HCT116 (cell line): ENCODE measurements around the gene DVL1. TPM values are rescaled to one million over a fixed set of nuclear protein-coding genes. Genes with fewer than 3 reads are reported as not detected.

ENCODE experiments used
- ATAC-seq: fragments of 200-7000 bp; cut with Tn5 transposase; 2 replicates; pipeline ENCODE4 v1.9.1; 2020; ENCODE audit warnings: mild to moderate bottlenecking, moderate library complexity
- BruUV-seq: library from RNA; stranded (reverse); fragments of 400-500 nt; replicated peaks from 2 replicates; lab custom pipeline; 2021; lab: Mats Ljungman, UMichigan
- CTCF ChIA-PET: fragments of 300-600 bp; sonication (Branson Sonifier 250); formaldehyde crosslinking; loops from one replicate; lab custom pipeline; 2021; ENCODE audit warnings: antibody characterized with exemption; lab: Charles Lee
- POLR2A ChIA-PET: fragments of 300-600, 350-600 bp; sonication (Branson Sonifier 250); formaldehyde crosslinking; loops from one replicate; lab custom pipeline; 2021; ENCODE audit warnings: antibody characterized with exemption; lab: Charles Lee
- RAD21 ChIA-PET, 2 experiments: fragments of 300-600 bp; sonication (Branson Sonifier 250); formaldehyde crosslinking; loops; one replicate each; lab custom pipeline; 2023; ENCODE audit warnings: low total read pairs in 2 of 2; ENCODE audit not compliant: uncharacterized antibody in 2 of 2, unreplicated experiment in 2 of 2, low non-redundant PET in 1 of 2; lab: Charles Lee
- DNase-seq: peaks from one replicate; pipeline ENCODE4 v3.0.0-alpha.2; 2010; ENCODE audit warnings: low read depth, low spot score
- H2AFZ ChIP-seq: fragments of 200-600 bp; shearing (Covaris generic), sonication (generic); 2 replicates; pipeline ENCODE4 v1.6.1; 2017; ENCODE audit warnings: low read depth, mixed run types, mixed read lengths, antibody characterized with exemption, low read length; ENCODE audit not compliant: poor library complexity, severe bottlenecking
- H3K27ac ChIP-seq: 2 replicates; pipeline ENCODE4 v1.5.1; 2012; ENCODE audit warnings: low read depth, low read length
- H3K27me3 ChIP-seq: fragments of 200-600 bp; sonication (generic); 2 replicates; pipeline ENCODE4 v1.6.1; 2016; ENCODE audit warnings: mixed run types, low read length, mixed read lengths; ENCODE audit not compliant: insufficient read depth
- H3K36me3 ChIP-seq, 2 experiments: fragments of 200-500 bp in 1 of 2; fragments of 200-600 bp in 1 of 2; sonication (Bioruptor generic) in 1 of 2; sonication (generic) in 1 of 2; 2 replicates each; pipeline versions ENCODE4 v1.5.1 to v1.6.1; 2014 to 2016; ENCODE audit warnings: low read length in 2 of 2, inconsistent platforms in 1 of 2, mixed read lengths in 1 of 2, mixed run types in 1 of 2; ENCODE audit not compliant: insufficient read depth in 2 of 2, control insufficient read depth in 1 of 2
- H3K4me1 ChIP-seq, 2 experiments: fragments of 200-600 bp in 1 of 2; sonication (generic) in 1 of 2; 2 replicates each; pipeline versions ENCODE4 v1.5.1 to v1.6.1; 2012 to 2017; ENCODE audit warnings: low read length in 2 of 2, inconsistent platforms in 1 of 2, mild to moderate bottlenecking in 1 of 2, mixed read lengths in 1 of 2, mixed run types in 1 of 2, moderate library complexity in 1 of 2; ENCODE audit not compliant: insufficient read depth in 2 of 2, control insufficient read depth in 1 of 2
- H3K4me2 ChIP-seq: fragments of 200-600 bp; sonication (generic); 2 replicates; pipeline ENCODE4 v1.6.1; 2017; ENCODE audit warnings: mixed run types, low read length, mixed read lengths
- H3K4me3 ChIP-seq, 2 experiments: fragments of 200-600 bp in 1 of 2; sonication (generic) in 1 of 2; replicated peaks in 1 of 2; 2 replicates each; pipeline ENCODE4 v1.5.1; 2011 to 2016; ENCODE audit warnings: low read length in 2 of 2, control low read depth in 1 of 2, low read depth in 1 of 2, mild to moderate bottlenecking in 1 of 2, mixed read lengths in 1 of 2, mixed run types in 1 of 2
- H3K79me2 ChIP-seq: fragments of 200-600 bp; sonication (generic); 2 replicates; pipeline ENCODE4 v1.6.1; 2017; ENCODE audit warnings: mild to moderate bottlenecking, mixed run types, low read length, moderate library complexity, mixed read lengths; ENCODE audit not compliant: insufficient read depth
- H3K9ac ChIP-seq: fragments of 200-600 bp; sonication (generic); 2 replicates; pipeline ENCODE4 v1.6.1; 2016; ENCODE audit warnings: low read length, mixed read lengths
- H3K9me2 ChIP-seq: fragments of 200-600 bp; sonication (generic), shearing (Covaris generic); 2 replicates; pipeline ENCODE4 v1.6.1; 2017; ENCODE audit warnings: mixed run types, mild to moderate bottlenecking, moderate library complexity; ENCODE audit not compliant: insufficient read depth
- H3K9me3 ChIP-seq, 2 experiments: fragments of 200-500 bp in 1 of 2; fragments of 200-600 bp in 1 of 2; sonication (Bioruptor generic) in 1 of 2; sonication (generic) in 1 of 2; 2 replicates each; pipeline ENCODE4 v1.6.1; 2014 to 2017; ENCODE audit warnings: low read length in 2 of 2, mixed read lengths in 2 of 2, inconsistent platforms in 1 of 2, low read depth in 1 of 2, mild to moderate bottlenecking in 1 of 2, mixed run types in 1 of 2, moderate library complexity in 1 of 2; ENCODE audit not compliant: control insufficient read depth in 1 of 2, insufficient read depth in 1 of 2
- H4K20me1 ChIP-seq: fragments of 200-600 bp; sonication (generic), shearing (Covaris generic); 2 replicates; pipeline ENCODE4 v1.6.1; 2017; ENCODE audit warnings: mixed run types, mild to moderate bottlenecking, moderate library complexity; ENCODE audit not compliant: insufficient read depth
- ATF3 ChIP-seq: IDR thresholded peaks from 2 replicates; pipeline ENCODE4 v1.6.1; 2012
- EGR1 ChIP-seq: IDR thresholded peaks from 2 replicates; pipeline ENCODE4 v1.6.1; 2012; ENCODE audit warnings: low read depth
- ELF1 ChIP-seq: IDR thresholded peaks from 2 replicates; pipeline ENCODE4 v1.6.1; 2012; ENCODE audit warnings: low read depth, borderline replicate concordance
- EZH2 ChIP-seq: fragments of 200-600 bp; sonication (generic); IDR thresholded peaks from 2 replicates; pipeline ENCODE4 v1.6.1; 2017; ENCODE audit warnings: antibody characterized with exemption, mixed run types
- POLR2A ChIP-seq: IDR thresholded peaks from 2 replicates; pipeline ENCODE4 v1.7.0; 2011; ENCODE audit warnings: borderline replicate concordance; ENCODE audit not compliant: insufficient read depth, insufficient read length; ENCODE audit errors: extremely low read depth
- POLR2AphosphoS5 ChIP-seq: IDR thresholded peaks from 2 replicates; pipeline ENCODE4 v1.6.1; 2011; ENCODE audit warnings: mild to moderate bottlenecking, low read depth, low read length, moderate library complexity
- SP1 ChIP-seq: IDR thresholded peaks from 2 replicates; pipeline ENCODE4 v1.6.1; 2012; ENCODE audit warnings: low read depth
- SRF ChIP-seq: IDR thresholded peaks from 2 replicates; pipeline ENCODE4 v1.6.1; 2012; ENCODE audit warnings: low read depth
- YY1 ChIP-seq: IDR thresholded peaks from 2 replicates; pipeline ENCODE4 v1.6.1; 2011; ENCODE audit warnings: low read length, low read depth, moderate library complexity, mild to moderate bottlenecking; ENCODE audit not compliant: insufficient replicate concordance; ENCODE audit errors: extremely low read depth
- ZBTB33 ChIP-seq: IDR thresholded peaks from 2 replicates; pipeline ENCODE4 v1.6.1; 2011; ENCODE audit warnings: mild to moderate bottlenecking, low read length, moderate library complexity; ENCODE audit not compliant: insufficient replicate concordance; ENCODE audit errors: extremely low read depth
- ZFX ChIP-seq: fragments of 450-650 bp; IDR thresholded peaks from 2 replicates; pipeline ENCODE4 v1.6.1; 2017
- ZNF274 ChIP-seq: fragments of 200-500 bp; sonication (Bioruptor generic); IDR thresholded peaks from 2 replicates; pipeline ENCODE4 v1.6.1; 2014; ENCODE audit warnings: mild to moderate bottlenecking, low read depth, low read length, inconsistent platforms
- intact Hi-C: fragments of 100-400 bp; cut with micrococcal nuclease; formaldehyde crosslinking; loops from 2 replicates; pipeline ENCODE4 v1.10.0; 2022
- total RNA-seq: library from RNA; stranded (reverse); gene quantifications from one replicate; pipeline ENCODE4 v1.2.1, GENCODE V29; 2021; ENCODE audit not compliant: unreplicated experiment

Gene DVL1
- total RNA-seq, 1 experiment from 2014 or later, result 160 TPM

DNA sequence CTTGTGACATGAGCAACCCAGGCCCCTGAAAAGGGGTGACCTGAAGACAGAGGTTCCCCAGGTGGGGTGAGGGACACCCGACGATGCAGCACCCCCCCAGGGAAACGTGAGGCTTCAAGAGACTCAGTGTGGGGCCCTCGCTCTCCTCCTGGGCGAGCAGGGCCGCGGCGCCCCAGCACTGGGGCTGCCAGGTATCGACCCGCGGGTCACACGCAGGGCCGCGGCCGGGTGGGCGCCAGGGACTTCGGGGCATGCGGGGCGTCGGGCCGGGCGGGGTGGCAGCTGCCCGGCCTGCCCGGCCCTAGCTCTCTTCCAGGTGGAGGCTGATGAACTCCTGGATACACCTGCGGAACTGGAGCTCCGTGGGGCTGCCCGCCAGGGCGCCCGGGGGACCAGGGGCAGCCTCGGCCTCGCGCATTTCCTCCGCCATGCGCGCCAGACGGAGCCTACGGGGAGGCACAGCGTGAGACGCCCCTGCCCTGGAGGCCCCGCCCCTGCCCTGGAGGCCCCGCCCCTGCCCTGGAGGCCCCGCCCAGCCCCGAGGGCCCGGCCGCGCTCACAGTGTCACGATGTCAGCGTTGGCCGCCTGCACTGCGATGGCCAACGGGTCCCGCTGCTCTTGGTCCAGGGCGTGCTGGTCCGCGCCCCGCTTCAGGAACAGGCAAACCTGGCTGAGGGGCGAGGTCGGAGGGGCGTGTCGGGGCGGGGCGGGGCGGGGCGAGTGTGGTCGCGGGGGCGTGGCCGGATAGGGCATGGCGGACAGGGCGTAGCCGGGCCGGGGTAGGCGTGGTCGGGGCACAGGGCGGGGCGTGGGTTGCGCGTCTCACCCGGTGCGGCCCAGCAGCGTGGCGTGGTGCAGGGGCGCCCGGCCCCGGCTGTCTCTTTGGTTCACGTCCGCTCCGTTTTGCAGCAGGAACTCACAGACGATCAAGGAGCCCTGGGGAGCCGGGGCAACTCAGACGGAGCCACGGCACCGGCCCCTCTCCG is 55.7 kb downstream of the DVL1 start:
- Histone ChIP-seq H3K9me2 (no peaks in the 10 kb centered on the region), H3K79me2 (no peaks in the 10 kb centered on the region), H3K27ac (peak overlapping the region; percentile 43; the same call in 1 of the 2 replicates)
- no peak for TF ChIP-seq EZH2
- TF ChIP-seq POLR2A, result no peak
- no peak for TF ChIP-seq POLR2AphosphoS5
- no peak for TF ChIP-seq ZBTB33
- TF ChIP-seq ZFX, result no peak
- TF ChIP-seq EGR1, result no peak
- TF ChIP-seq ATF3, result no peak
- no peak for TF ChIP-seq ZNF274
- TF ChIP-seq ELF1, result no peak
- TF ChIP-seq YY1, result no peak
- no peak for TF ChIP-seq SRF
- no peak for TF ChIP-seq SP1
- TF ChIP-seq, all 23 proteins: peak for 0
- Histone ChIP-seq H3K4me2 (peak overlapping the region; percentile 36; the same call in 1 of the 2 replicates), H3K4me3 (no peak overlapping the region), H3K4me1 (peaks cover 14 to 34% of the 10 kb centered on the region in 2 experiments), H4K20me1 (no peaks in the 10 kb centered on the region), H3K9me3 (no peaks in the 10 kb centered on the region), H3K27me3 (no peaks in the 10 kb centered on the region), H3K36me3 (no peaks in the 10 kb centered on the region), H2AFZ (no peak overlapping the region), H3K9ac (no peak overlapping the region)
- POLR2A ChIA-PET, result no interaction called here
- RAD21 ChIA-PET, result interaction anchor here in 1 of 2 experiments (0.6 kb wide), 1 partner anchor 81 kb away, joined by 3 read pairs; no protein-coding TSS in a partner anchor
- DNase-seq (no peak), ATAC-seq (peak; percentile 78)
- BruUV-seq, result no TSS peak
- intact Hi-C loops, result no loop called here
- CTCF ChIA-PET, result no interaction called here
